Measurements from ENCODE around the gene MAP1LC3B. TPM values are rescaled to one million over a fixed set of nuclear protein-coding genes. Genes with fewer than 3 reads are reported as not detected.

MAP1LC3B gene
- total RNA-seq, 1 donor: 44.5 TPM

- Histone ChIP-seq H3K4me3 (ENCODE audit: insufficient read depth, low read length) (peak overlapping the region; percentile 79), H2AFZ (ENCODE audit: low read length) (no peak overlapping the region), H3K4me1 (ENCODE audit: insufficient read depth, low read length) (peaks cover 42% of the 10 kb centered on the region)
Measured at GRCh38 chr16:87390641-87391323, 1.4 kb upstream of the MAP1LC3B start.

GRCh38 chr16:87391324-87391949 is 699 bp upstream of the MAP1LC3B start:
- no peak for TF ChIP-seq CTCF (IDR thresholded peaks at IDR 0.05; ENCODE audit: extremely low read depth, low read depth, low read length)
- Histone ChIP-seq H3K4me3 (ENCODE audit: insufficient read depth, low read length) (peak overlapping the region; percentile 79), H2AFZ (ENCODE audit: low read length) (peak overlapping the region; percentile 76), H3K36me3 (ENCODE audit: insufficient read depth, low read length) (peaks cover 4% of the 10 kb centered on the region), H3K9me3 (ENCODE audit: low read depth, low read length) (no peaks in the 10 kb centered on the region), H3K27ac (ENCODE audit: low read depth, low read length) (peak overlapping the region; percentile 92), H3K27me3 (ENCODE audit: insufficient read depth, low read length) (no peaks in the 10 kb centered on the region), H4K20me1 (ENCODE audit: insufficient read depth, low read length) (peaks cover 31% of the 10 kb centered on the region), H3K79me2 (ENCODE audit: insufficient read depth, low read length) (peaks cover 43% of the 10 kb centered on the region), H3K4me2 (ENCODE audit: insufficient read depth, low read length) (peak overlapping the region; percentile 86), H3K4me1 (ENCODE audit: insufficient read depth, low read length) (peaks cover 42% of the 10 kb centered on the region)
- peak; percentile 77 for DNase-seq (ENCODE audit: insufficient read length, low spot score, missing footprints)

More at GRCh38 chr16:87390641-87391323, 1.4 kb upstream of the MAP1LC3B start:
- H3K36me3 ChIP-seq (ENCODE audit: insufficient read depth, low read length): peaks cover 4% of the 10 kb centered on the region
- peak overlapping the region; percentile 92 for H3K27ac ChIP-seq (ENCODE audit: low read depth, low read length)
- H3K9me3 ChIP-seq (ENCODE audit: low read depth, low read length): no peaks in the 10 kb centered on the region
- peak overlapping the region; percentile 86 for H3K4me2 ChIP-seq (ENCODE audit: insufficient read depth, low read length)
- H3K79me2 ChIP-seq (ENCODE audit: insufficient read depth, low read length): peaks cover 36% of the 10 kb centered on the region
- H4K20me1 ChIP-seq (ENCODE audit: insufficient read depth, low read length): peaks cover 29% of the 10 kb centered on the region
- H3K27me3 ChIP-seq (ENCODE audit: insufficient read depth, low read length): no peaks in the 10 kb centered on the region
- DNase-seq (ENCODE audit: insufficient read length, low spot score, missing footprints): no peak
- no peak for TF ChIP-seq CTCF (IDR thresholded peaks at IDR 0.05; ENCODE audit: extremely low read depth, low read depth, low read length)

GRCh38 chr16:87392821-87393679 is 914 bp downstream of the MAP1LC3B start:
- H3K4me1 ChIP-seq (ENCODE audit: insufficient read depth, low read length): peaks cover 36% of the 10 kb centered on the region
- H3K79me2 ChIP-seq (ENCODE audit: insufficient read depth, low read length): peaks cover 58% of the 10 kb centered on the region
- DNase-seq (ENCODE audit: insufficient read length, low spot score, missing footprints): peak; percentile 89
- peak overlapping the region; percentile 79 for H3K4me3 ChIP-seq (ENCODE audit: insufficient read depth, low read length)
- no peaks in the 10 kb centered on the region for H3K9me3 ChIP-seq (ENCODE audit: low read depth, low read length)
- peak overlapping the region; percentile 81 for H3K27ac ChIP-seq (ENCODE audit: low read depth, low read length)
- H3K4me2 ChIP-seq (ENCODE audit: insufficient read depth, low read length): peak overlapping the region; percentile 97
- TF ChIP-seq CTCF (IDR thresholded peaks at IDR 0.05; ENCODE audit: extremely low read depth, low read depth, low read length): peak; percentile 17
- H3K27me3 ChIP-seq (ENCODE audit: insufficient read depth, low read length): no peaks in the 10 kb centered on the region
- peaks cover 4% of the 10 kb centered on the region for H3K36me3 ChIP-seq (ENCODE audit: insufficient read depth, low read length)
- no peak overlapping the region for H2AFZ ChIP-seq (ENCODE audit: low read length)
- peaks cover 45% of the 10 kb centered on the region for H4K20me1 ChIP-seq (ENCODE audit: insufficient read depth, low read length)
